GOT3 (cell line): Measurements from ENCODE around the gene C16orf46.
A peak's percentile ranks its signal among the peaks of the same experiment; 100 is the strongest.
"Not testable (repeated sequence)": the region's sequence is repeated elsewhere in the genome, so short reads cannot be mapped to it uniquely, and the experiment has no call there.

ENCODE experiments used
- DNase-seq: peaks from one replicate; lab custom pipeline; 2025; ENCODE audit warnings: mixed read lengths; lab: John Stamatoyannopoulos, UW

The C16orf46 gene, protein sequence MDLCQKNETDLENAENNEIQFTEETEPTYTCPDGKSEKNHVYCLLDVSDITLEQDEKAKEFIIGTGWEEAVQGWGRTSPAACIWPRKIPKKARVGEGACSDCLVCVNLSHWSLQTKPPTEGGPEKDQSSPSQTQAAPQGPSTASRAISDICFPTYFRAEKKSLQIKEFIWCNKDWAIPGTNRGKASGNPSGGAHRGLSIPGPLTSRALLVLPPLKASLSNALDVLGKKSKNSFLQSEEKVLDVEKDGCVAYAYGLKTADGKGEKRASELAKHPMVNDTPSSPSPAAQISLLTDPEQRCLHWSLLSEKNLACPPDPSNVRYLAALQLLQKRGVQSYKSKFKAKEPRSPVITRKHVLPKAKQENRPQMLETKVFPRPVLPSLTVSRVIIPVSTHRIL

DNA sequence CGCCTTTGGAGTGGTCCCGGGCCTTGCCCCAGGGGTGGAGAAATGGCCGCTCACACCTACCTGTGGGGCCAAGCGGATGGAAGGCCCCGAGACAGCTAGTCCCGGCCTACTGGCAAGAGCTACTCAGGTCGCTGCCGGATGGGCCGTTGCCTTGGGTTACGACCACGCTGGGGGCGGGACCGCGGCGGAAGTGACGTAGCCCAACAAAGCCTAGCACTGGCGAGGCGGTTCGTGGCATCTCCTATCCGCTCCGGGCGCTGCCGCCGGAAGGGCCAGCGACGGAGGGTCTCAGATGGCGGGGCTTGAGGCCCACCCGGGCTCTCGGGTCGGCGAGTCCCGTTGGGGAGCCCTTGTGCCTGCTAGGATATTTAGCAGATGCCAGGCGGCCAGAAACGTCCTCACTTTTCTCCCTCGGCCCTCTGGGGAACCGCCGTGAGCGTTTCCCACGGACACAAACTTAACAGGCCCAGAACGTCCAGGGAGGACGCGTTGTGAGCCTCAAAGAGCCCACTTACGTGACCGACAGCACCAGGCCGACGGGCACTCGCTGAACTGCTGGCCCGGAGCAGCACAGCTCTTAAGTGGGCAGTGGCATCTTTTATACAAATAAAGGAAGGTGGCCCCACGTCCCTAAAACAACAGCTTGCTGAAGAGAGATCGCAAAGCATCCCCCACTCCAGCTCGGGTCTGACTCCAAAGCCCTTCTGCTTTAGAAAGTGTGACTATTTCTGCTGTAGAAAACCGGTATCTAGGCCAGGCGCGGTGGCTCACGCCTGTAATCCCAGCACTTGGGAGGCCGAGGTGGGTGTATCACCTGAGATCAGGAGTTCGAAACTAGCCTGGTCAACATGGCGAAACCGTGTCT, at the start of gene C16orf46:
TSS of gene C16orf46 (minus strand) at position 163 of the 865 bp plus-strand sequence. CDS start 13,283 bp downstream, outside the sequence.
- DNase-seq: peak; percentile 93

DNA sequence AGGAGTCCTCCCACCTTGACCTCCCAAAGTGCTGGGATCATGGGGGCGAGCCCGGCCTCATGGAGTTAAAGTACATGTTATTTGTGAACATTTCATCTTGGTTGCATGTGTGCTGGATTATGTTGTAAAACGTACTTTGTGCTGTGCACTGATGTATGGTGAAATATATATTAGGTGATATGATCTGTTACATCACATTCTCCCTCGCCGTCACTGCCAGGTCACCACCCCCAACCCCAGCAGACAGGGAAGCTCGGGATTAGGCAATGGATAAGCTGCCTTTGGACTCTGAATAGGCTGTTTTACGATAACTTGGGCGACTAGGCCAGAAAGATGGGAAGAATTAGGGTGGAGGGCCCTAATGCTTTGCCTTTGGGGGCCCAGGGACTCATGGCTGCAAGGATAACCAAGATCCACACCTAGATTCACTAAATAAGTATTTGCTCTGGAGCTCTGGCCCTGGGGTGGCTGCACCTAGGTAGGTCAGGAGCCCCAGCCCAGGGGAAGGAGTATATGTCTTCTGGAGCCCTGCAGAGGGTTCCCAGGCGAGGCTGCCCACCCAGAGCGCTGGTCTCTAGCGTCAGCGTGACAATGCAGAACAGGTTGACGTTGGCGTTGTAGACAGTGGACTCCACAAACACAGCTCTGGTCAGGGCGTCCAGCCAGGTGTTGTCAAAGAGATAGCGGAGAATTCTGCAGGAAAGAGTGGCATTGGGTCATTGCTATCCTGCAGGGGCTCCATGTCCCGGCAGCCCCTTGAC, 46.2 kb upstream of the C16orf46 start:
- no peak for DNase-seq

DNA sequence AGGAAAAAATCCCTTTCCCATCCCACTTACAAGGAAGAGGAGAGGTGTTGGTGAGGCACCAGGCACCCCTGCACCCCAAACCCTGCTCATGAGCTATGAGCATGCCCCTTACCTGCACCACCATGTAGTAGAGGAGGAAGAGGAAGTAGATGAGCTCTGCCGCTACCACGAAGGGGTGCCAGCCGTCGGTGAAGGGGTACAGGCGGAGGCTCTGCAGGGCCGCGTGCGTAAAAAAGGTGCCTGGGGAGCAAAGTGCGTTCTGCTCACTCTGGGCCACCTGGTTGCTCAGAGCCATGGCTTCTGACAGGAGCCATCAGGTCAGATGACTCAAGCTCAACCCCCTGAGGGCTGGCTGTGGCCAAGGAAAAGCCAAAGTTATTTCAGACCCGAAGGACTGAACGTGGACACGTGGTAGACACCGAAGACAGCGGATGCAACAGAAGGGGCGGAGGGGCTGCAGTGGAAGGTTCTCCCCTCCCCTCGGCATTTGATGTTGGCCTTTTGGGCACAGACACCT, 44.5 kb upstream of the C16orf46 start:
- no peak for DNase-seq

DNA sequence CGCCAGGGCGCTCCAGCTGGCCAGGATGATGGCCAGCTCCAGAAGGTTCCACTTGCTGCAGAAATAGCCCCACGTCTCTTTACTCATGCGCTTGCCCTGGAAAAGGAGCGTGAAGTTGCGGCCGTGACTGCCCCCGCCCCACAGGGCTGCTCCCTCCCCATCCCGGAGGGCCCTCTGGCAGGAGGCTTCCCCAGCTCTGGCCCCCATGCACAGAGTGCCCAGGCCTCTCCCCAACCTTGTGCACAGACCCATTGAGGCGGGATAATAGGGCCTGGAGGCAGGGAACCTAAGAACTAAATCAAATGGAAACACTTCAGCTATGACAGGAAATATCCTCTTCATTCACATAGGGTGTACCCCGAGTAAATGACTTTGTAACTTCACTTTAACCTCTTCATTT, 40.4 kb upstream of the C16orf46 start:
- DNase-seq: no peak

DNA sequence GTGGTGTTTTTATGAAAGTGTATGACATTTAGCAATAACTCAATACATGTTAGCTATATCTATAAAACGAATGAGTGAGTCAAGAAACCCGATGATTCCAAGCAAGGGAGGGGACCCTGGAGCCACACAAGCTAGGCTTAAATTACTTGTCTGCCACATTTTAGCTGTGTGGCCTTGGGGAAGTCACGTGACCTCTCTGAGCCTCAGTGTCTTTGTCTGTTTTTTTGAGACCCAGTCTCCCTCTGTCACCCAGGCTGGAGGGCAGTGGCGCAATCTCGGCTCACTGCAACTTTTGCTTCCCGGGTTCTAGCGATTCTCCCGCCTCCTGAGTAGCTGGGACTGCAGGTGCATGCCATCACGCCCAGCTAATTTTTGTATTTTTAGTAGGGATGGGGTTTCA, 39.2 kb upstream of the C16orf46 start:
- DNase-seq: no peak

DNA sequence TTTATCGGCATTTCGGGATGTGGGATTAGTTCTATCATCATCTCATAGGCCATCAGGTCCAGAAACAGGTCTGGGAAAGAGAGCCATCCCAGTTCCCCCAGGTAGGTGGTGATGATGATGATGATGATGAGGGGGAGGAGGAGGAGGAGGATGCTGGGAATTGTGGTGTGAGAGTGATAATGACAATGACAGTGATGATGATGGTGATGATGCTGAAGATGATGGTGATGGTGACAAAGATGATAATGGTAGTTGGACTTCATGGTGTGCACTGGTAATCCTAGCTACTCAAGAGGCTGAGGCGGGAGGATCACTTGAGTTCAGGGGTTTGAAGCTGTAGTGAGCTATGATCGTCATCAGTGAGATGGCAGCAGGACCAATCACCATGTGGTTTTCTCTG, 35.4 kb upstream of the C16orf46 start:
- DNase-seq: no peak

DNA sequence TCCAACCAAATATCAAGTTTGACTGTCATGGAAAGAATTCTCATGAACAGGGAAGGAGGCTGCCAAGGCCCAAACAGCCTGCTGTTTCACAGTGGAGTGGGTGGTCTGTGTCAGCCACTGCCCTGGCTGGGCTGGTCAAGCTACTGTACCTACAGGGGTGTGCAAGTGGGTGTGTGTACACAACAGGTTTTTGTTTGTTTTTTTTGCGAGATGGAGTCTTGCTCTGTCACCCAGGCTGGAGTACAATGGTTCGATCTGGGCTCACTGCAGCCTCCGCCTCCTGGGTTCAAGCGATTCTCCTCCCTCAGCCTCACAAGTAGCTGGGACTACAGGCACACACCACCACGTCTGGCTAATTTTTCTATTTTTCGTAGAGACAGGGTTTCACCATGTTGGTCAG, 32.2 kb upstream of the C16orf46 start:
- not testable (repeated sequence) for DNase-seq

DNA sequence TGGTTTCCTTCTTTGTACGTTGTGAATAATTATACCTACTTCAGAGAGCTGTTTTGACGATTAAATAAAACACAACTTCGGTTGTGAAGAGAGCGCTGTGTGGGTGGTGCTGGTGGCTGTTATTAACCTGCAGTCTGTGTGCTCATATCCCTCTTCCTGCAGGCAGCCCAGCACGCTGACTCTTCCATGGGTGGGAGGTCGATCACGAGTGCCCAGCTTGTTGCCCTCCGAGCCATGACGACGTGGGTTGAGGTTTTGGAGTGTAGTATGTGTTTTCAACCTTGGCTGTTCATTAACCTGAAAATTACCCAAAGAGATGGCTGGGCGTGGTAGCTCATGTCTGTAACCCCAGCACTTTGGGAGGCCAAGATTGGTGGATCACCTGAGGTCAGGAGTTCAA, 30.5 kb upstream of the C16orf46 start:
- DNase-seq: no peak

DNA sequence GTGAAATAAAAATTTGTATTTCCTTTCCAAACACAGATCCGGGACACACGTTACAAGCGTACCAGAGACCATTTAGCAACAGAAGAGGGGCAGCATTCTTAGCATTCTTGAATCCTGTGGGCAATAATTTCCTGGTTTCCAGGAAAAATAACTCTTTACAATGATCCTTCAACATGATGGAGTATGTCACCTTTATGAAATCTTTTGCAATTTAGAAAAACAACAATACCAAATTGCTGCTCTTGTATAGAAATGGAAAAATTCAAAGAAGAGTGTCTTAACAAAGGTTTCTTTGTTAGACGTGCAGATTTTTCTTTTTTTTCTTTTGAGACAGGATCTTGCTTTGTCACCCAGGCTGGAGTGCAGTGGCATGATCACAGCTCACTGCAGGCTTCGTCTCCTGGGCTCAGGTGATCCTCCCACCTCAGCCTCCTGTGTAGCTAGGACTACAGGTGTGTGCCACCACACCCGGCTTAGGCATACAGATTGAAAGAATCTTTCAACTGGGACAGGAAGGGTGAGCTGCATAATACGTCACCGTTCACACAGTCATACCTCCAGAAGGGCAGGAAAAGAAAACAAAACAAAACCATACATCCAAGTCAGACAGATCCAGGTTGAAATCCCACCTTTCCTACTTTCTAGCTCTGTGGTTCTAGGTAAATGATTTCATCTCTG, 29.9 kb upstream of the C16orf46 start:
- DNase-seq: no peak

DNA sequence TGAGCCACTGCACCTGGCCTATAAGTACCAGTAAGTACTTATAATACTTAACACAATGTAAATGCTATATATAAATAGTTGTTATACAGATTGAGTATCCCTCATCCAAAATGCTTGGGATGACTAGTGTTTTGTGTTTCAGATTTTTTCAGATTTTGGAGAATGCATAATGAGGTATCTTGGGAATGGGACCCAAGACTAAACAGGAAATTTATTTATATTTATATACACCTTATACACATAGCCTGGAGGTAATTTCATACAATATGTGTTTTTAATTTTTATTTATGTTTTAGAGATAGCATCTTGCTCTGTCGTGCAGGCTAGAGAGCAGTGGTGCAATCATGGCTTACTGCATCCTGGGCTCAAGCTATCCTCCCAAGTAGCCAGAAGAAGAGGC, 28.9 kb upstream of the C16orf46 start:
- no peak for DNase-seq

DNA sequence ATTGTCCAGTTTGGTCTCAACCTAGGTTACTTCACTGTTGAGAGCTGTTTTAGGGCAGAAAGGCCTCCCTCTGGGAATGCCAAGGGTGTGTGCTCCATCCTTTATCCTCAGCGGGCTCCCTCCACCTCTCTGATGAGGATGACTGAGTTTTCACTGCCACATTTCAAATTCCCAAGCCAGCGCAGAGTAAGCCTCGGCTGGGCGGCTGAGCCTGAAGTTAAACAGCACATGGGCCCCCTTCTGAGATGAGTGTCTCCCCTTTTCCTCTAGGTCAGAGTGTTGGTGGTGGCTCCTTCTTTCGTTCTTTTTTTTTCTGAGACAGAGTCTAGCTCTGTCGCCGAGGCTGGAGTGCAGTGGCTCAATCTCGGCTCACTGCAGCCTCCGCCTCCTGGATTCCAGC, 24.7 kb upstream of the C16orf46 start:
- DNase-seq: no peak

DNA sequence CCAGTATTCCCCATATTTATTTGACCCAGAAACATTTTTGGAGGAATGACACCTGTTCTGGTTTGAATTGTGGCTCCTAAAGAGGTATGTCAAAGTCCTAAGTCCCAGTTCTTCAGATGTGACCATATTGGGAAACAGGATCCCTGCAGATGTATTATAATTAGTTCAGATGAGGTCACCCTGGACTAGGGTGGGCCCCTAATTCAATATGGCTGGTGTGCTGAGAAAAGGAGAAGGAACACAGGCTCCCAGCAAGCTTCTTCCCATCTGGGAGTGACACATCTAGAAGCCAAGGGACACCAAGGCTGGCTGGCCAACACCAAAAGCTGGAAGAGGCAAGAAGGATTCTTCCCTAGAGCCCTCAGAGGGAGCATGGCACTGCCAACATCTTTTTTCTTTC, 22.9 kb upstream of the C16orf46 start:
- no peak for DNase-seq

DNA sequence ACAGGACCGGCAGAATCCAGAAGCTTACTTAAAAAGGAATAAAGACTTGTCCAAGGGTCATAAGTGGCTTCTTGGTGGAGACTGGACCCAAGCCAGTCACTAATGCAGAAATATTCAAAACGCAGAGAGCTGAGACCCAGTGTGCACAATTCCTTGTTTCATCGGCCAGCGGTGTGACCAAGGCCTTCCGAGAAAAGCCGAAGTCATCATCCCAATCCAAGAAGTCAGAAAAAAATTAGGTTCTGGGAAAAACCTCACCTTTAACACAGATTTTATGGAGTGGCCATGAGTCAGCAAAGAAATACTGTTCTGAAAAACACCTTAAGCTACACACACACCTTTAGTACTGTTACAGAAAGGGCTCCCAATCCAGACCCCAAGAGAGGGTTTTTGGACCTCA, 20.2 kb upstream of the C16orf46 start:
- no peak for DNase-seq

DNA sequence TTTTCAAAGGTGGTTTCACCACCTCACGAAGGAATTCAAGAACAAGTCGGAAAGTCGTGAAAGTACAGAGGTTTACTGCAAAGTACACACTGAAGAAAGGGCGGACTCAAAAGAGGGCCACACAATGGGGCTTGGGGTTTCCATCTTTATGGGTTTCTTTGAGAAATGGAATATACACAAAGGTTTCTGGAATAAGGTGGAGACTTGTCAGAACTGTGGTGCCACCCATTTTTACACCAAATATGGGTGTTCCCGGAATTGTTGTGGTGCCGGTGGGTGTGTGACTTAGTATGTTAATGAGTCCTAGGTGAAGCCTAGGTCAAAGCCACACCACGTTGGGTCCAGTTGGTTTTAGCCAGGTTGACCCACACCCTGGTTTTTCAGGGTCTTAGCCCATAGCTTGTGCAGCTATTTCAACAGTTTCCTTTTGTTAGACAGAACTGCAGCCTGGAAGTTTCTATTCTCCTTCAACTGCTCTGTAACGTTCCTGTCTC, 19.7 kb upstream of the C16orf46 start:
- DNase-seq: no peak

DNA sequence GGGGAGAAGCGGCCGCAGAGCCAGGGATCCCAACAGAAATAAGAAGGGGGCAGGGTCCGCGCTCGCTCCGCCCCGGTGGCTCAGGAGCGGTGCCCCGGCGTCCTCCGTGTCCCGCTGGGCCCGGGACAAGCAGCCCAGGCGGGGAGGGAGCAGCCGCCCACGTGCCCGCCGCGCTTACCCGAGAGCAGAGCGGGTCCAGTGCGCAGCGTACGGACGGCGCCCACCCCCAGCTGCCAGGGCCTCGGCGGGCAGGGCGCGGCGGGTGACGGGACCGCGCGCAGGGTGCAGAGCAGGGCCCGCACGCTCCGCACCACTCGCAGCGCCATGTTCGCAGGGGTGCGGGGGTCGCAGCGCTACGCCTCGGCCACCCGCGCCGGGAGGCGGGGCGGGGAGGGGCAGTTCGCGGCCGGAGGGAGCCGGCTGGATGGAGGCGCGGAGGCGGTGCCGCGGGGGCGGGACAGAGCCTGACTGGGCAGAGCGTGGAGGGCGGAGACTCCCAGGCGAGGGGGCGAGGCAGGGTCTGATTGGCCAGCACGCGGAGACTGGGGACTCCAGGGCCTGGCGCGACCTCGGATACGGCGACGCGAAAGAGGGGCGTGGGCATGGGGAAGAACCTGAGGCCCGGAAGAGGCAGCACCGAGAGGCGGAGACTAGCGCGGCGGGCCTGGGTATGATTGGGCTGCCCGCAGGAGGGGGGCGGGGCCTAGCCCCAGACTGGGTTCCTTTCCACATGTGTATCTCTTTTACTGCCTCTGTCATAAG, 19.1 kb upstream of the C16orf46 start, which contains the start of gene GCSH:
TSS of gene GCSH (minus strand) at position 443 of the 762 bp plus-strand sequence. CDS start at position 326, 117 bp downstream.
- DNase-seq: peak; percentile 96

DNA sequence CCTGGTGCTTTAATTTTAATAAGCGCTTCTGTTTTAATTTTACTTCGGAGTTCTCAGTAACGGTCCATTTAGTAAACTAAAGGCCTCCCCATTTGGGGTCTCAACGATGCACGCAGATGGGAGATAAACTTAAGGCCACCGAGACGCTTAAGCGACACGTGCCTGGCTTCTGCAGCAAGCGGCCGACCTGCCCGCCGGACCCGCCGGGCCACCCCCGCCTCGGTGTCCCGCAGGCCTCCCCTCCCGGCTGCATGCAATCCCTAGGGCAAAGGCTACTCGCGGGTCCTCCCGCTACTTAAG, 18.6 kb upstream of the C16orf46 start:
- no peak for DNase-seq

DNA sequence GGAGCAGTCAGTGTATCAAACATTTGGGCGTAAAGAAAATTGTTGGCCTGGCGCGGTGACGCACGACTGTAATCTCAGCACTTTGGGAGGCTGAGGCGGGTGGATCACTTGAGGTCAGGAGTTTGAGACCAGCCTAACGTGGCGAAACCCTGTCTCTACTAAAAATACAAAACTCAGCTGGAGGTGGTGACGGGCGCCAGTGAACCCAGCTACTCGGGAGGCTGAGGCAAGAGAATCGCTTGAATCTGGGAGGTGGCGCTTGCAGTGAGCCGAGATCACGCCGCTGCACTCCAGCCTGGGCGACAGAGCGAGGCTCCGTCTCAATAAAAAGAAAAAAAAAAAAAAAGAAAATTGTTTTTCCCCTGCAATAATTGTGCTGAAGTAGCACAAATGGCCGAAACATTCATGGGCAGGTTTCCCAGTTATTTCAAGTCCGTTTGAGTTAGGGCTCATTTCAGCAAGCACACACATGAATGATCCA, 17.8 kb upstream of the C16orf46 start:
- DNase-seq: no peak

DNA sequence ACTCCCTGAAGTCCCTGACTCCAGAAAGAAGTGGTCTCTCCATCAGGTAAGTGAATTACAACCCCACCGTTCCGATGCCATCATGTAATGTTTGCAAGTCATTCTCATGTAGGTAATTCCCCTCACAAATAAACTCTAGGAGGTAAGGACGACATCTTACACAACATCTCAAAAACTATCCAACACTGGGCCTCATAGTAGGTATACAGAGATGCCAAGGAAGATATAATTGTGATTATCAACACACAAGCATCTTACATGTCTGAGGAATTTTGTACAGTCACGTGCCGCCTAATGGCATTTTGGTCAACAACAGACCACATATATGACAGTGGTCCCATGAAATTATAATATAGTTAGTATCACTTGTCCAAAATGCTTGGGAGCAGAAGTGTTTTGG, 11.8 kb upstream of the C16orf46 start:
- DNase-seq: no peak

DNA sequence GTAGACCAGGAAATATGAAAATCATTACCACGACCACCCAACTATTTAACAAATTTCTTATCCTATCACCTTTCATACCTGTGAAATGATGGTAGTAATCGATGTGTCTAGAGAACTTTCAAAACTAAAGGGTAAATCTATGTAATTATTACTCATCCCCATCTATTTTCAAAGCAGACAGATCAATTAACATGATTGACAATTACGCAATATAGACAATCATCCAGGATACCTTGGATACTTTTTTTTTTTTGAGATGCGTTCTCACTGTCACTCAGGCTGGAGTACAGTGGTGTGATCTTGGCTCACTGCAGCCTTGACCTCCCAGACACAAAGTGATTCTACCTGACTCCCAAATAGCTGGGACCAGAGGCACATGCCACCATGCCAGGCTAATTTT, 4.0 kb upstream of the C16orf46 start:
- DNase-seq: no peak

DNA sequence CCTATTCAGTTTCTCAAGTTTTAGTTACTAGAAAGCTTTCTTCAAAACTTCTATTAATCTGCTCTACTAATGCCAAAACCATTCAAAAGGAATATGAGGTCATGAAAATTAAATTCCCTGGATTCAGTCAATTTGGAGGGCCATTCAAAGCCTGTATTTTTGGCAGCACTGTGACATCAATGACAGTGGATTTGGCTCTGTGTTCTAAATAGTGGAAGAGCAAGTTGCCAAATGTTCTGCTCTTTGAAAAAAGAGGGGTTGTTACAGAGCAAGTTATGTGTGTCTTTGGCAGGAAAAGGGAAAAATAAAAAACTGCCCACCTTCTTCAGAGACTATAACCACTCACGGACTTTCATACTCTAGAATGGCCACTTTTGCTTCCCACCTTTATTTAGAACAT, 3.2 kb upstream of the C16orf46 start:
- no peak for DNase-seq
